ENCODE measurements around the gene ITPKB. TPM values are rescaled to one million over a fixed set of nuclear protein-coding genes. Genes with fewer than 3 reads are reported as not detected.
"Not testable (repeated sequence)": the region's sequence is repeated elsewhere in the genome, so short reads cannot be mapped to it uniquely, and the experiment has no call there.

Gene ITPKB
- total and polyA plus RNA-seq, 4 experiments from 2014 or later: 52.2 to 159 (median 104) TPM

DNA sequence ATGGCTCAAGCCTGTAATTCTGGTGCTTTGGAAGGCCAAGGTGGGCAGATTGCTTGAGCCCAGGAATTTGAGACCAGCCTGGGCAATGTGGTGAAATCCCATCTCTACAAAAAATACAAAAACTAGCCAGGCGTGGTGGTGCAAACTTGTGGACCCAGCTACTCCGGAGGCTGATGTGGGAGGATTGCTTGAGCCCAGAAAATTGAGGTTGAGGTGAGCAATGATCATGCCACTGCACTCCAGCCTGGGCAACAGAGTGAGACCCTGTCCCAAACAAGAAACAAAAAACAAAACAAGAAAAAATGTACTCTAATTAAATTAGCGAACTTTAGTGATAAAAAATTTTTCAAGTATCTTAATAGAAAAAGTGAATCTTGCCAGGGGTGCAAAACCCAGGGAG is 28.1 kb upstream of the ITPKB start:
- POLR2A ChIA-PET (ENCODE audit: partially characterized antibody); H3K27me3 Mint-ChIP-seq; H3K27me3 ChIP-seq (ENCODE audit: insufficient read depth, low read length); H3K4me3 ChIP-seq (ENCODE audit: low read length in 2 of 2); H3K9me3 ChIP-seq (ENCODE audit: control insufficient read depth in 1 of 2, low read length in 2 of 2); H3K36me3 Mint-ChIP-seq; H3K36me3 ChIP-seq (ENCODE audit: insufficient read depth, low read length); H3K9me3 Mint-ChIP-seq; DNase-seq; H3K4me3 Mint-ChIP-seq; H3K27ac Mint-ChIP-seq; H3K27ac ChIP-seq (ENCODE audit: low read depth, low read length); CTCF ChIA-PET (ENCODE audit: partially characterized antibody): not testable (repeated sequence)
- peaks cover 15 to 21% (median 19%) of the 10 kb centered on the region in 4 donors for H3K4me1 Mint-ChIP-seq
- H3K4me1 ChIP-seq (ENCODE audit: insufficient read depth, low read length): peaks cover 13% of the 10 kb centered on the region
- intact Hi-C loops (cut with micrococcal nuclease): loop anchor here (2.0 kb wide), 1 partner anchor 56 kb away; no protein-coding TSS in a partner anchor

GRCh38 chr1:226766565-226766964 is 27.5 kb upstream of the ITPKB start:
- CTCF ChIA-PET (ENCODE audit: partially characterized antibody): no interaction called here

GRCh38 chr1:226764533-226764932 is 25.5 kb upstream of the ITPKB start:
- no peak overlapping the region for H3K27ac ChIP-seq (ENCODE audit: low read depth, low read length)
- Mint-ChIP-seq H3K4me1 (peaks cover 16 to 21% (median 19%) of the 10 kb centered on the region in 4 donors), H3K36me3 (no peaks in the 10 kb centered on the region), H3K27me3 (peaks cover 2 to 5% of the 10 kb centered on the region in 2 donors), H3K4me3 (peak overlapping the region in 7 of 8 donors; percentile 5 to 65 (median 30)), H3K27ac (peak overlapping the region in 6 of 7 donors; percentile 2 to 74 (median 10)), H3K9me3 (peaks cover 0 to 4% (median 0%) of the 10 kb centered on the region in 8 donors)
- DNase-seq: no peak
- no peak overlapping the region for H3K4me3 ChIP-seq (ENCODE audit: low read length in 2 of 2)
- no peaks in the 10 kb centered on the region for H3K36me3 ChIP-seq (ENCODE audit: insufficient read depth, low read length)
- no peaks in the 10 kb centered on the region for H3K9me3 ChIP-seq (ENCODE audit: control insufficient read depth in 1 of 2, low read length in 2 of 2)
- CTCF ChIA-PET (ENCODE audit: partially characterized antibody): no interaction called here
- H3K4me1 ChIP-seq (ENCODE audit: insufficient read depth, low read length): peaks cover 13% of the 10 kb centered on the region
- no peaks in the 10 kb centered on the region for H3K27me3 ChIP-seq (ENCODE audit: insufficient read depth, low read length)
- intact Hi-C loops (cut with micrococcal nuclease): no loop called here
- POLR2A ChIA-PET (ENCODE audit: partially characterized antibody): no interaction called here

More at GRCh38 chr1:226766565-226766964, 27.5 kb upstream of the ITPKB start:
- Histone ChIP-seq H3K27ac (ENCODE audit: low read depth, low read length) (no peak overlapping the region), H3K36me3 (ENCODE audit: insufficient read depth, low read length) (no peaks in the 10 kb centered on the region), H3K4me3 (ENCODE audit: low read length in 2 of 2) (no peak overlapping the region), H3K4me1 (ENCODE audit: insufficient read depth, low read length) (peaks cover 13% of the 10 kb centered on the region), H3K27me3 (ENCODE audit: insufficient read depth, low read length) (no peaks in the 10 kb centered on the region), H3K9me3 (ENCODE audit: control insufficient read depth in 1 of 2, low read length in 2 of 2) (no peaks in the 10 kb centered on the region)
- intact Hi-C loops (cut with micrococcal nuclease): loop anchor here (2.0 kb wide), 1 partner anchor 56 kb away; no protein-coding TSS in a partner anchor
- DNase-seq: no peak
- peaks cover 0 to 4% (median 0%) of the 10 kb centered on the region in 8 donors for H3K9me3 Mint-ChIP-seq
- POLR2A ChIA-PET (ENCODE audit: partially characterized antibody): no interaction called here
- no peaks in the 10 kb centered on the region for H3K36me3 Mint-ChIP-seq
- peaks cover 16 to 21% (median 19%) of the 10 kb centered on the region in 4 donors for H3K4me1 Mint-ChIP-seq
- no peak overlapping the region for H3K4me3 Mint-ChIP-seq
- H3K27ac Mint-ChIP-seq: no peak overlapping the region
- peaks cover 2 to 5% of the 10 kb centered on the region in 2 donors for H3K27me3 Mint-ChIP-seq

DNA sequence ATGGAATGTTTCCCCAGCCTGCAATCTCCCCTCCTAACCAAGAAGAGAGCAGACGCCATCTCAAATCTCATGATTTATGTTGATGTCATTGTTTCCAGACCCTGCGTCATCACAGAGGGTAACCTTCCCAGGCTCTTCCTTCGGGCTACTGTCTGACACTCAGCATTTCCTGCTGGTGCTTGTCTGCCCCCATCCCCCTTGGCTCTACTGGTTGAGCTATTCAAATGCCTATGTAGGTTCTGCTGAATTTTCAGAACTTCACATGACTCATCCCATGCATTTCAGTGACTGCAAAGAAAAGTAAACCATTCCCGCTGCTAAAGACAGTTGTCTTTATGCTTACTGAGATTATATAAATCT is 24.8 kb upstream of the ITPKB start:
- Mint-ChIP-seq H3K4me1 (peaks cover 16 to 21% (median 19%) of the 10 kb centered on the region in 4 donors), H3K27me3 (peaks cover 2 to 5% of the 10 kb centered on the region in 2 donors), H3K4me3 (no peak overlapping the region), H3K36me3 (no peaks in the 10 kb centered on the region), H3K9me3 (peaks cover 0 to 4% (median 0%) of the 10 kb centered on the region in 8 donors), H3K27ac (peak overlapping the region in 4 of 7 donors; percentile 19 to 60 (median 38))
- Histone ChIP-seq H3K27me3 (ENCODE audit: insufficient read depth, low read length) (no peaks in the 10 kb centered on the region), H3K9me3 (ENCODE audit: control insufficient read depth in 1 of 2, low read length in 2 of 2) (no peaks in the 10 kb centered on the region), H3K27ac (ENCODE audit: low read depth, low read length) (no peak overlapping the region), H3K4me3 (ENCODE audit: low read length in 2 of 2) (no peak overlapping the region), H3K4me1 (ENCODE audit: insufficient read depth, low read length) (peaks cover 13% of the 10 kb centered on the region), H3K36me3 (ENCODE audit: insufficient read depth, low read length) (no peaks in the 10 kb centered on the region)
- ChIA-PET CTCF (ENCODE audit: partially characterized antibody) (no interaction called here), POLR2A (ENCODE audit: partially characterized antibody) (no interaction called here)
- intact Hi-C loops (cut with micrococcal nuclease): no loop called here
- peak in 1 of 5 donors; percentile 56 for DNase-seq

- H3K36me3 ChIP-seq (ENCODE audit: insufficient read depth, low read length): no peaks in the 10 kb centered on the region
- no peak overlapping the region for H3K4me3 ChIP-seq (ENCODE audit: low read length in 2 of 2)
- H3K27ac Mint-ChIP-seq: peak overlapping the region in 4 of 7 donors; percentile 19 to 60 (median 38)
- CTCF ChIA-PET (ENCODE audit: partially characterized antibody): interaction anchor here (1.1 kb wide), 1 partner anchor 135 kb away, joined by 5 read pairs; no protein-coding TSS in a partner anchor
- H3K27me3 Mint-ChIP-seq: peaks cover 2 to 5% of the 10 kb centered on the region in 2 donors
- H3K27me3 ChIP-seq (ENCODE audit: insufficient read depth, low read length): no peaks in the 10 kb centered on the region
- H3K9me3 Mint-ChIP-seq: peaks cover 0 to 4% (median 0%) of the 10 kb centered on the region in 8 donors
- POLR2A ChIA-PET (ENCODE audit: partially characterized antibody): no interaction called here
- no peak for DNase-seq
- H3K4me1 Mint-ChIP-seq: peaks cover 16 to 21% (median 19%) of the 10 kb centered on the region in 4 donors
- H3K9me3 ChIP-seq (ENCODE audit: control insufficient read depth in 1 of 2, low read length in 2 of 2): no peaks in the 10 kb centered on the region
- peaks cover 13% of the 10 kb centered on the region for H3K4me1 ChIP-seq (ENCODE audit: insufficient read depth, low read length)
- intact Hi-C loops (cut with micrococcal nuclease): no loop called here
- H3K27ac ChIP-seq (ENCODE audit: low read depth, low read length): no peak overlapping the region
- no peak overlapping the region for H3K4me3 Mint-ChIP-seq
- H3K36me3 Mint-ChIP-seq: no peaks in the 10 kb centered on the region
Measured at GRCh38 chr1:226762988-226763904, 24.2 kb upstream of the ITPKB start.

DNA sequence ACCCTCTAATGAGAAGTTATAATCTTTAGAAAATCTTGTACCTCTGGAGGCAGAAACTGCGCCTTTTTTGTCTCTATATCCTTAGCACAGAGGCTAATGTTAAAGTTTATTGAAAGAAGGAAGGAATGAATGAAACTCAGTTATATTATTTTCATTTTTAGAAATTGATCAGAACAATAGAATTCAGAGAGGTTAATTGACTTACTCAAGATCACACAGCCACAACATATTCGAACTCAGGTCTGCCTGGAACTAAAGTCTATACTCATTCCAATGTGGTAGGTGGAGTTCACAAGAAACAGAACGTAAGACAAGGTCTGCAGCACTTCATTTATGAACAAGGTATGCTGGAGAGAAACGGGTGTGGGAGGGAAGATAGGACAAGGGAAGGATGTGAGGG is 23.0 kb upstream of the ITPKB start:
- Mint-ChIP-seq H3K27ac (no peak overlapping the region), H3K27me3 (peaks cover 2 to 5% of the 10 kb centered on the region in 2 donors), H3K9me3 (peaks cover 0 to 4% (median 0%) of the 10 kb centered on the region in 8 donors), H3K4me3 (peak overlapping the region in 1 of 8 donors; percentile 27), H3K36me3 (no peaks in the 10 kb centered on the region), H3K4me1 (peaks cover 16 to 22% (median 19%) of the 10 kb centered on the region in 4 donors)
- no peak for DNase-seq
- Histone ChIP-seq H3K4me1 (ENCODE audit: insufficient read depth, low read length) (peaks cover 13% of the 10 kb centered on the region), H3K36me3 (ENCODE audit: insufficient read depth, low read length) (no peaks in the 10 kb centered on the region), H3K27ac (ENCODE audit: low read depth, low read length) (no peak overlapping the region), H3K4me3 (ENCODE audit: low read length in 2 of 2) (no peak overlapping the region), H3K9me3 (ENCODE audit: control insufficient read depth in 1 of 2, low read length in 2 of 2) (no peaks in the 10 kb centered on the region), H3K27me3 (ENCODE audit: insufficient read depth, low read length) (no peaks in the 10 kb centered on the region)
- ChIA-PET POLR2A (ENCODE audit: partially characterized antibody) (no interaction called here), CTCF (ENCODE audit: partially characterized antibody) (interaction anchor here (1.3 kb wide), 1 partner anchor 16 kb away, joined by 3 read pairs; no protein-coding TSS in a partner anchor)
- intact Hi-C loops (cut with micrococcal nuclease): no loop called here

DNA sequence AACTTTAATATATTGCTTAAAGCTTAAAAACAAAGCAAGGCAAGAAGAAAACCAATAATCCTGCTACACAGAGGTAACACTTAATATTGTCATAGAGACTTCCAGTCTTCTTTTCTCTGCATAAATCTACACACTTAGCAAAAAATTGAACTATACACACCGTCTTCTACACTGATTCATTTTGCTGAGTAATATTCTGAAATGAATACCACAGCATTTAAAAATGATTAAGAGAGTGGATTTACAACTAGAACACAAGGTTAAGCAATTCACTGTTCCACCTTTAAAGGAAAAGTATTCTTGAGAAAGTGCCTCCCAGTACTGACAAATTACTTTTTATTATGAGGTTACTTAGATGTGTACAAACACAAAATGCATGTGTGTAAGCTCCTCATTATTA is 22.2 kb upstream of the ITPKB start:
- no peak overlapping the region for H3K27ac ChIP-seq (ENCODE audit: low read depth, low read length)
- Mint-ChIP-seq H3K27me3 (peaks cover 0 to 5% of the 10 kb centered on the region in 2 donors), H3K36me3 (no peaks in the 10 kb centered on the region), H3K4me1 (peaks cover 16 to 30% (median 21%) of the 10 kb centered on the region in 4 donors), H3K27ac (no peak overlapping the region), H3K9me3 (peaks cover 0 to 4% (median 0%) of the 10 kb centered on the region in 8 donors), H3K4me3 (no peak overlapping the region)
- DNase-seq: no peak
- POLR2A ChIA-PET (ENCODE audit: partially characterized antibody): no interaction called here
- no peak overlapping the region for H3K4me3 ChIP-seq (ENCODE audit: low read length in 2 of 2)
- intact Hi-C loops (cut with micrococcal nuclease): no loop called here
- no peaks in the 10 kb centered on the region for H3K27me3 ChIP-seq (ENCODE audit: insufficient read depth, low read length)
- no peaks in the 10 kb centered on the region for H3K36me3 ChIP-seq (ENCODE audit: insufficient read depth, low read length)
- CTCF ChIA-PET (ENCODE audit: partially characterized antibody): interaction anchor here (1.3 kb wide), 1 partner anchor 15 kb away, joined by 3 read pairs; no protein-coding TSS in a partner anchor
- peaks cover 13% of the 10 kb centered on the region for H3K4me1 ChIP-seq (ENCODE audit: insufficient read depth, low read length)
- H3K9me3 ChIP-seq (ENCODE audit: control insufficient read depth in 1 of 2, low read length in 2 of 2): no peaks in the 10 kb centered on the region
